Erythroblast (primary cell): ENCODE data around the gene GABBR2.

Experiments
- GATA1 ChIP-seq: IDR thresholded peaks from 2 replicates; pipeline ENCODE4 v1.6.1; 2011; ENCODE audit warnings: low read depth, mild to moderate bottlenecking, control low read depth, low read length, moderate library complexity
- POLR2A ChIP-seq: IDR thresholded peaks from 2 replicates; pipeline ENCODE4 v1.6.1; 2011; ENCODE audit warnings: mild to moderate bottlenecking, low read length

DNA sequence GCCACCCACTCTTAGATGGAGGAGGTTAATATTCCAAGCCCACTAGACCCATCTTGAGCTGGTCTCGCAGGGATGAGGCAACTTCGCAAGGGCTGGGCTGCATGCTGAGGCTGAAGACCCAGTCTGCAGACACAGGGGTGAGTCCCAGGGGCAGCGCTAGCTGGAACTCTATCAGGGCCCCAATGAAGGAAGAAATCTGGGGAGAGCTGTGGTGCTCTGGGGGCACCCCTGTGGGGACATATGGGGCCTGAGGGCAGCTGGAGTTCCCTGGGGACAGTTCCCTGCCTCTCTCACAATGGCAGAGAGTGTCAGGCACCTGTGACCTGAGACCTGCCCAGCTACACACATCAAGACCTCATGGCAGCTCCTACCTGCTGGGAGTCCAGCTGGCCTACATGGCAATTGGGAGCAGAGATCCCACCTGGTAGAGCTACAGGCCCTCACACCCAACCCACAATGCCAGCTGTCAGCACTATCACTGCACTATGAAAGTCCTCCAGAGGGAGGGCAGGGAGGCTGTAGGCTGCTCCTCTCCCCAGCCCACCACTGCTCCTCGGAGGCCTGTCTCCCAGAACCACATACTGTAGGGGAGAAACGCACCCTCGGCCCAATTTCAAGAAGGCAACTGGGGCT is 202.2 kb downstream of the GABBR2 start:
- TF ChIP-seq POLR2A: no peak
- no peak for TF ChIP-seq GATA1
